Glutamatergic neuron (in vitro differentiated cells): ENCODE results near the gene ATRN. TPM values are rescaled to one million over a fixed set of nuclear protein-coding genes. Genes with fewer than 3 reads are reported as not detected.

ENCODE experiments used
- DNase-seq: peaks from one replicate; pipeline ENCODE4 v3.0.0; 2022
- H3K27ac Mint-ChIP-seq: one replicate; pipeline ENCODE4 v1.8.0; 2020; ENCODE audit warnings: mild to moderate bottlenecking, mixed read lengths, inconsistent platforms; ENCODE audit not compliant: unreplicated experiment
- H3K27me3 Mint-ChIP-seq: one replicate; pipeline ENCODE4 v1.8.0; 2020; ENCODE audit warnings: mild to moderate bottlenecking, moderate library complexity, mixed read lengths, inconsistent platforms; ENCODE audit not compliant: unreplicated experiment
- H3K36me3 Mint-ChIP-seq: one replicate; pipeline ENCODE4 v1.8.0; 2020; ENCODE audit warnings: mild to moderate bottlenecking, mixed read lengths, inconsistent platforms; ENCODE audit not compliant: unreplicated experiment
- H3K4me1 Mint-ChIP-seq: one replicate; pipeline ENCODE4 v1.8.0; 2020; ENCODE audit warnings: mild to moderate bottlenecking, low read depth, mixed read lengths, inconsistent platforms; ENCODE audit not compliant: unreplicated experiment
- H3K4me3 Mint-ChIP-seq: one replicate; pipeline ENCODE4 v1.8.0; 2020; ENCODE audit warnings: mild to moderate bottlenecking, mixed read lengths, inconsistent platforms; ENCODE audit not compliant: unreplicated experiment
- H3K9me3 Mint-ChIP-seq: one replicate; pipeline ENCODE4 v1.8.0; 2020; ENCODE audit warnings: mild to moderate bottlenecking, moderate library complexity, mixed read lengths, inconsistent platforms; ENCODE audit not compliant: unreplicated experiment
- total RNA-seq: library from RNA; stranded (reverse); fragmentation: NEBNext Ultra II Directional; extraction: Animal tissue kit (Norgen Biotek cat#: 25700); gene quantifications from one replicate; pipeline ENCODE4 v1.2.1, GENCODE V29; 2021; ENCODE audit not compliant: unreplicated experiment
- TF ChIP-seq, protein P1 (sequence below): fragments of 200-600 bp; sonication (generic); IDR thresholded peaks from one replicate; pipeline ENCODE4 v1.5.0; 2021; ENCODE audit not compliant: partially characterized antibody, unreplicated experiment

Gene ATRN
- total RNA-seq, 1 donor from 2014 or later, result 31.1 TPM

DNA sequence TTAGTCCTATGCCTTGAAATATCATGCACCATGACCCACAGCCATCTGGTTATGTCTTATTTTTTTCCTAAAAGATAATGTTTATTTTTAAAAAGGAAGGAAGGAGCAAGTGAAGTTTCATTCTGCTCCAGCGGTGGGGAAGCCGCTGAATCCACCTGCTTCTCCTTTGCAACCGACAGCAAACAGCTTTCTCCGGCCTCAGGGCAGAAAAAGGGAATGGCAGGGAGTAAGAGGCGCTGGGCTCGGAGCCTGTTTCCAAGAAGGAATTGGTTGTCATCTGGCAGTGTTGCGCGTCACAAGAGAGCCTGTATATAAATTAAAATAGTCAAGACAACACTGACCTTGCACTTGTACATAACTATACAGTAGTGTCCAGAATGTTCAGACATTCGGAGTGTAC lies 178.1 kb downstream of the ATRN start:
- Mint-ChIP-seq H3K36me3 (no peaks in the 10 kb centered on the region), H3K9me3 (peaks cover 4% of the 10 kb centered on the region), H3K27ac (peak overlapping the region; percentile 9), H3K4me1 (peaks cover 28% of the 10 kb centered on the region), H3K27me3 (peaks cover 2% of the 10 kb centered on the region), H3K4me3 (peak overlapping the region; percentile 31)
- TF ChIP-seq, protein P1, sequence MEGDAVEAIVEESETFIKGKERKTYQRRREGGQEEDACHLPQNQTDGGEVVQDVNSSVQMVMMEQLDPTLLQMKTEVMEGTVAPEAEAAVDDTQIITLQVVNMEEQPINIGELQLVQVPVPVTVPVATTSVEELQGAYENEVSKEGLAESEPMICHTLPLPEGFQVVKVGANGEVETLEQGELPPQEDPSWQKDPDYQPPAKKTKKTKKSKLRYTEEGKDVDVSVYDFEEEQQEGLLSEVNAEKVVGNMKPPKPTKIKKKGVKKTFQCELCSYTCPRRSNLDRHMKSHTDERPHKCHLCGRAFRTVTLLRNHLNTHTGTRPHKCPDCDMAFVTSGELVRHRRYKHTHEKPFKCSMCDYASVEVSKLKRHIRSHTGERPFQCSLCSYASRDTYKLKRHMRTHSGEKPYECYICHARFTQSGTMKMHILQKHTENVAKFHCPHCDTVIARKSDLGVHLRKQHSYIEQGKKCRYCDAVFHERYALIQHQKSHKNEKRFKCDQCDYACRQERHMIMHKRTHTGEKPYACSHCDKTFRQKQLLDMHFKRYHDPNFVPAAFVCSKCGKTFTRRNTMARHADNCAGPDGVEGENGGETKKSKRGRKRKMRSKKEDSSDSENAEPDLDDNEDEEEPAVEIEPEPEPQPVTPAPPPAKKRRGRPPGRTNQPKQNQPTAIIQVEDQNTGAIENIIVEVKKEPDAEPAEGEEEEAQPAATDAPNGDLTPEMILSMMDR, result no peak
- DNase-seq, result no peak

DNA sequence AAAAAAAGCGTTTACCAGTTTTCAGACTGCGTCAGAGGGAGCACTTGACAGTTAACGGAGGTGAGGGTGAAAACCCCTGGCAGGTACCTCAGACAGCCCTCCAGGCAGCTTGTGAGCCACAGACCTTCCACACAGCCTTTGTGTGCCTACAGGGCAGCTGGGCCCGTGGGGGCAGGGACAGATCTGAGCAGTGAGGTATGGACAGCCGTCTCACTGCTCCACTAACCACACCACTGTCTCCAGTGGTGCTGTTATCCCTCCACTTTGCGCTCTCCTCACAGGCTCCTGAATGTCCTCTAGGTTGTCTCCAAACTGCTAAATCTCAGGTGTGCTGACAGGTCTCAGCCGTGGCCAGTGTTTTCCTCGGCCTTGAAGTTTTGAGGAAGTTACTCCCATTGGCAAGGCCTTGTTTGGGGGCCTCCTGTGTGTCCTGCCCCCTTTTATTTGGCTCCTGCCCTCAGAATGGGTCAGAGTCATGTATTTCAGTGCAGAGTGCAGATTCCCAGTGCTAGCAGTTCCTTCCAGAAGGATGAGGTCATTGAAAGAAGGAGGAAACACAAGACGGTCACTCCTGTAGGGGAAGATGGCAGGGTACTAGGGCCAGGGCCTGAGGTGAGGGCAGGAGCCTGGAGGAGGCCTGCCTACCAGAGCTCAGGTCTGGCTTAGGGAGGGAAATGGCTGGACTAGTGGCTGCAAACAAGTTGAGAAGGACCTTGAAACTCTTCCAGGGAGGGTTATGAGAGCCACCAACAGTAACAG lies 180.6 kb downstream of the ATRN start:
- Mint-ChIP-seq H3K27me3 (peaks cover 2% of the 10 kb centered on the region), H3K27ac (no peak overlapping the region), H3K4me3 (no peak overlapping the region), H3K9me3 (no peaks in the 10 kb centered on the region), H3K36me3 (no peaks in the 10 kb centered on the region), H3K4me1 (peaks cover 30% of the 10 kb centered on the region)
- TF ChIP-seq, protein P1, result no peak
- no peak for DNase-seq

DNA sequence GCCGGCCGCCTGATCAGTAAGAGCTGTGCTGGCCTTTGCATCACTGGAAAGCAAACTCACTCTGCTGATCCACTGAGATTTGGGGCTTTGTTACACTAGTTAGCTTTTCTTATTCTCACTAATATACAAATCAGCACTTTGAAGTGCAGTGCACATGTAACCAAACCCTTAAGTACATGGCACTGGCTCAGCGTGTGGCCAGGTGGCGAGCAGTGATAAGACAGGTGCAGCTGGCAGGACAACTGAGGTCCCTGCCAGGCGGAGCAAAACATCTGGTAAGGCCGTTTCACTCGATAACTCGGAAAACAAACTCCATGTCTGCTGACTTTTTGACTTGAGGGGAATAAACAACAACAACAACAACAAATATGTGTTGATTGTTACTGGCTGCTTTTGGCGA lies 181.4 kb downstream of the ATRN start:
- Mint-ChIP-seq H3K4me1 (peaks cover 24% of the 10 kb centered on the region), H3K4me3 (no peak overlapping the region), H3K27me3 (no peaks in the 10 kb centered on the region), H3K36me3 (no peaks in the 10 kb centered on the region), H3K27ac (no peak overlapping the region), H3K9me3 (no peaks in the 10 kb centered on the region)
- TF ChIP-seq, protein P1, result no peak
- no peak for DNase-seq

DNA sequence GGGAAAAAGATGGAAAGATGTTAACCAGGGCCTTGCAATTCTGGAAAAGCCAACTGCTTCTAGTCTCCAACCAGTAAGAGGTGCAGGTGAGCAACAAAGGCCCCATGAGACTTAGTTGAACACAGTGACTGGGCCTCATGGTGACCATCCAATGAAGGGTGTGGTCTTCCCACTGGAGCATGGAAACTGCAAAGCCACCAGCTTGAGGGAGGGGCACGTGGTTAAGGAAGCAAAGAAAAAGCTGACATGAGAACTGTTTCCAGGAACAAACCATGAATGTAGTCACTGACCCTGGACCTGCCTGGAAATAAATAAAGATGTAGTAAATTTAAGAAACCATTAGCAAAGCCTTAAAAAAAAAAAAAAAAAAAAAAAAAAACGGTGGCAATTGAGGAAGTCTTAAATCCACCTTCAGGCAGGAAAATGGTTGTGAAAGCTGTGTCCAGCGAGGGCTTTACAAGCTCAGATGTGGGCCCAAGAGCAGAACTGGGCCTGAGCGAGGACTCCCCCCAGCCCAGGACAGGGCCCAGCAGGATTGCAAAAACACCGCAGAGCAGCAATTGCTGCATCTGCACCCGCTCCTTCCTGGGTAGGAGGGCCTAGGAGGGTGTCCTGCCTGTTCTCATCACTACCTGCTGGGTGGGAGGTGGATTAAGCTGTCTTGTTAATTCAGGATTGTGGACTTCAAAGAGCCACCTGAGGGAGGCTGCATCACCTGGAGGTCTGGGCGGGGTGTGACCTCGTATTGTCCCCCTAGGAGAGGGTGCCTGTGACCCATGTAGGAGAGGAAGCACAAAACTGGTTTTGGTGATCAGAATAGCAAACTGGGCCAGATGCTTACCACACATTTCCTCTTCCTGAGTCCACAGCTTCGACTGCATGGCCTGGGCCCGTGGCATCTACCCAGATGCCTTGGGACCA lies 182.1 kb downstream of the ATRN start:
- Mint-ChIP-seq H3K4me1 (peaks cover 19% of the 10 kb centered on the region), H3K27me3 (no peaks in the 10 kb centered on the region), H3K4me3 (no peak overlapping the region), H3K9me3 (no peaks in the 10 kb centered on the region), H3K36me3 (no peaks in the 10 kb centered on the region), H3K27ac (no peak overlapping the region)
- TF ChIP-seq, protein P1, result no peak
- no peak for DNase-seq
